ENCODE measurements around the gene S100A12.

Gene S100A12

GRCh38 chr1:153403421-153404085 is 28.1 kb upstream of the S100A12 start:
- Mint-ChIP-seq H3K36me3 (ENCODE audit: low read depth) (no peaks in the 10 kb centered on the region), H3K4me3 (no peak overlapping the region), H3K4me1 (ENCODE audit: low read depth) (peaks cover 53% of the 10 kb centered on the region), H3K9me3 (no peaks in the 10 kb centered on the region), H3K27me3 (peaks cover 11% of the 10 kb centered on the region), H3K27ac (peak overlapping the region; percentile 49)
- intact Hi-C loops (cut with micrococcal nuclease) = loop anchor here (1.0 to 5.0 kb wide), 3 partner anchors 13 to 89 kb away; partner anchors contain the start of gene S100A8

GRCh38 chr1:153402226-153402625 is 26.8 kb upstream of the S100A12 start:
- Mint-ChIP-seq H3K4me1 (ENCODE audit: low read depth) (peaks cover 53% of the 10 kb centered on the region), H3K9me3 (no peaks in the 10 kb centered on the region), H3K4me3 (no peak overlapping the region), H3K27ac (peak overlapping the region; percentile 49), H3K36me3 (ENCODE audit: low read depth) (no peaks in the 10 kb centered on the region), H3K27me3 (peaks cover 8% of the 10 kb centered on the region)
- intact Hi-C loops (cut with micrococcal nuclease) = loop anchor here (5.0 kb wide), 1 partner anchor 90 kb away; no protein-coding TSS in a partner anchor

GRCh38 chr1:153401461-153401860 is 26.0 kb upstream of the S100A12 start:
- H3K9me3 Mint-ChIP-seq = no peaks in the 10 kb centered on the region
- H3K4me1 Mint-ChIP-seq (ENCODE audit: low read depth) = peaks cover 60% of the 10 kb centered on the region
- intact Hi-C loops (cut with micrococcal nuclease) = loop anchor here (5.0 kb wide), 1 partner anchor 91 kb away; no protein-coding TSS in a partner anchor
- H3K36me3 Mint-ChIP-seq (ENCODE audit: low read depth) = no peaks in the 10 kb centered on the region
- no peak overlapping the region for H3K4me3 Mint-ChIP-seq
- H3K27me3 Mint-ChIP-seq = peaks cover 6% of the 10 kb centered on the region
- no peak overlapping the region for H3K27ac Mint-ChIP-seq

- H3K36me3 Mint-ChIP-seq (ENCODE audit: low read depth) = no peaks in the 10 kb centered on the region
- peaks cover 4% of the 10 kb centered on the region for H3K27me3 Mint-ChIP-seq
- no peak overlapping the region for H3K4me3 Mint-ChIP-seq
- intact Hi-C loops (cut with micrococcal nuclease) = loop anchor here (5.0 kb wide), 1 partner anchor 92 kb away; no protein-coding TSS in a partner anchor
- no peak overlapping the region for H3K27ac Mint-ChIP-seq
- peaks cover 70% of the 10 kb centered on the region for H3K4me1 Mint-ChIP-seq (ENCODE audit: low read depth)
- no peaks in the 10 kb centered on the region for H3K9me3 Mint-ChIP-seq
Observed at GRCh38 chr1:153400244-153400643, 24.8 kb upstream of the S100A12 start.

GRCh38 chr1:153399401-153400055 is 24.1 kb upstream of the S100A12 start:
- H3K4me3 Mint-ChIP-seq = no peak overlapping the region
- no peaks in the 10 kb centered on the region for H3K36me3 Mint-ChIP-seq (ENCODE audit: low read depth)
- peaks cover 4% of the 10 kb centered on the region for H3K27me3 Mint-ChIP-seq
- intact Hi-C loops (cut with micrococcal nuclease) = loop anchor here (5.0 kb wide), 1 partner anchor 93 kb away; no protein-coding TSS in a partner anchor
- H3K4me1 Mint-ChIP-seq (ENCODE audit: low read depth) = peaks cover 73% of the 10 kb centered on the region
- peak overlapping the region; percentile 3 for H3K27ac Mint-ChIP-seq
- no peaks in the 10 kb centered on the region for H3K9me3 Mint-ChIP-seq

- Mint-ChIP-seq H3K9me3 (no peaks in the 10 kb centered on the region), H3K36me3 (ENCODE audit: low read depth) (no peaks in the 10 kb centered on the region), H3K27me3 (peaks cover 6% of the 10 kb centered on the region), H3K27ac (no peak overlapping the region), H3K4me1 (ENCODE audit: low read depth) (peaks cover 69% of the 10 kb centered on the region), H3K4me3 (no peak overlapping the region)
- intact Hi-C loops (cut with micrococcal nuclease) = no loop called here
Observed at GRCh38 chr1:153397924-153398651, 22.7 kb upstream of the S100A12 start.

- Mint-ChIP-seq H3K9me3 (no peaks in the 10 kb centered on the region), H3K4me1 (ENCODE audit: low read depth) (peaks cover 74% of the 10 kb centered on the region), H3K36me3 (ENCODE audit: low read depth) (no peaks in the 10 kb centered on the region), H3K27ac (no peak overlapping the region), H3K27me3 (peaks cover 6% of the 10 kb centered on the region), H3K4me3 (no peak overlapping the region)
- intact Hi-C loops (cut with micrococcal nuclease) = no loop called here
Observed at GRCh38 chr1:153397051-153397923, 21.9 kb upstream of the S100A12 start.

GRCh38 chr1:153396461-153396860 is 21.0 kb upstream of the S100A12 start:
- peaks cover 6% of the 10 kb centered on the region for H3K27me3 Mint-ChIP-seq
- peak overlapping the region; percentile 20 for H3K27ac Mint-ChIP-seq
- no peaks in the 10 kb centered on the region for H3K9me3 Mint-ChIP-seq
- H3K4me1 Mint-ChIP-seq (ENCODE audit: low read depth) = peaks cover 75% of the 10 kb centered on the region
- intact Hi-C loops (cut with micrococcal nuclease) = no loop called here
- H3K36me3 Mint-ChIP-seq (ENCODE audit: low read depth) = no peaks in the 10 kb centered on the region
- H3K4me3 Mint-ChIP-seq = no peak overlapping the region

GRCh38 chr1:153395776-153396175 is 20.4 kb upstream of the S100A12 start:
- Mint-ChIP-seq H3K36me3 (ENCODE audit: low read depth) (no peaks in the 10 kb centered on the region), H3K27me3 (peaks cover 6% of the 10 kb centered on the region), H3K4me1 (ENCODE audit: low read depth) (peaks cover 81% of the 10 kb centered on the region), H3K27ac (peak overlapping the region; percentile 5), H3K9me3 (no peaks in the 10 kb centered on the region), H3K4me3 (no peak overlapping the region)
- intact Hi-C loops (cut with micrococcal nuclease) = no loop called here

- no peaks in the 10 kb centered on the region for H3K9me3 Mint-ChIP-seq
- H3K4me1 Mint-ChIP-seq (ENCODE audit: low read depth) = peaks cover 87% of the 10 kb centered on the region
- no peaks in the 10 kb centered on the region for H3K36me3 Mint-ChIP-seq (ENCODE audit: low read depth)
- peaks cover 6% of the 10 kb centered on the region for H3K27me3 Mint-ChIP-seq
- no peak overlapping the region for H3K4me3 Mint-ChIP-seq
- H3K27ac Mint-ChIP-seq = peak overlapping the region; percentile 5
- intact Hi-C loops (cut with micrococcal nuclease) = no loop called here
Observed at GRCh38 chr1:153395136-153395685, 19.8 kb upstream of the S100A12 start.

GRCh38 chr1:153394391-153394790 is 19.0 kb upstream of the S100A12 start:
- no peak overlapping the region for H3K27ac Mint-ChIP-seq
- no peaks in the 10 kb centered on the region for H3K9me3 Mint-ChIP-seq
- intact Hi-C loops (cut with micrococcal nuclease) = no loop called here
- H3K4me1 Mint-ChIP-seq (ENCODE audit: low read depth) = peaks cover 88% of the 10 kb centered on the region
- no peak overlapping the region for H3K4me3 Mint-ChIP-seq
- H3K36me3 Mint-ChIP-seq (ENCODE audit: low read depth) = no peaks in the 10 kb centered on the region
- H3K27me3 Mint-ChIP-seq = peaks cover 6% of the 10 kb centered on the region

- Mint-ChIP-seq H3K27ac (no peak overlapping the region), H3K4me1 (ENCODE audit: low read depth) (peaks cover 89% of the 10 kb centered on the region)
Observed at GRCh38 chr1:153393926-153394325, 18.5 kb upstream of the S100A12 start.

GRCh38 chr1:153392822-153393221 is 17.4 kb upstream of the S100A12 start:
- H3K27me3 Mint-ChIP-seq = peaks cover 6% of the 10 kb centered on the region
- no peak overlapping the region for H3K4me3 Mint-ChIP-seq

More at GRCh38 chr1:153393926-153394325, 18.5 kb upstream of the S100A12 start:
- intact Hi-C loops (cut with micrococcal nuclease) = no loop called here
- Mint-ChIP-seq H3K4me3 (no peak overlapping the region), H3K36me3 (ENCODE audit: low read depth) (no peaks in the 10 kb centered on the region), H3K9me3 (no peaks in the 10 kb centered on the region), H3K27me3 (peaks cover 6% of the 10 kb centered on the region)

More at GRCh38 chr1:153392822-153393221, 17.4 kb upstream of the S100A12 start:
- H3K4me1 Mint-ChIP-seq (ENCODE audit: low read depth) = peaks cover 89% of the 10 kb centered on the region
- intact Hi-C loops (cut with micrococcal nuclease) = no loop called here
- no peaks in the 10 kb centered on the region for H3K9me3 Mint-ChIP-seq
- peak overlapping the region; percentile 41 for H3K27ac Mint-ChIP-seq
- no peaks in the 10 kb centered on the region for H3K36me3 Mint-ChIP-seq (ENCODE audit: low read depth)

Measured in dendritic cell treated with granulocyte-macrophage colony-stimulating factor and Interleukin-4, amounts not matched to agents 40 ng/mL and 50 ng/mL, for 4 days (primary cell).